A549 (cell line): ENCODE data around the gene NSD2. TPM values are rescaled to one million over a fixed set of nuclear protein-coding genes. Genes with fewer than 3 reads are reported as not detected.

ENCODE experiments used
- ATAC-seq, 2 experiments: fragments of 200-7000 bp in 1 of 2; fragments of >200 bp in 1 of 2; cut with Nextera tagmentation in 1 of 2; cut with Tn5 transposase in 1 of 2; 3 replicates each; pipeline versions ENCODE4 v1.8.0 to v1.9.1; 2018 to 2020; ENCODE audit warnings: mild to moderate bottlenecking in 1 of 2, moderate library complexity in 1 of 2
- CTCF ChIA-PET: fragments of 300-600 bp; sonication (Branson Sonifier 250); formaldehyde crosslinking; extraction: SDS; loops from one replicate; lab custom pipeline; 2021; ENCODE audit warnings: antibody characterized with exemption, inconsistent platforms; lab: Yijun Ruan, JAX
- POLR2A ChIA-PET: fragments of 350-600 bp; formaldehyde crosslinking; extraction: SDS; loops from one replicate; lab custom pipeline; 2021; ENCODE audit warnings: antibody characterized with exemption, inconsistent platforms; lab: Yijun Ruan, JAX
- DNase-seq, 2 experiments: peaks; one replicate each; pipeline versions ENCODE4 v3.0.0 to v3.0.0-alpha.2; 2011 to 2016; ENCODE audit warnings: low read depth in 1 of 2, low spot score in 1 of 2
- FAIRE-seq: peaks from 2 replicates; lab custom pipeline; 2011; peaks lifted over from hg19 to GRCh38; lab: Jason Lieb, UNC
- H3K27ac ChIP-seq, 2 experiments: fragments of >200 bp; sonication (Bioruptor Twin); formaldehyde crosslinking; 3 replicates each; pipeline ENCODE4 v1.5.1; 2016 to 2017
- H3K4me1 ChIP-seq: fragments of >200 bp; sonication (Bioruptor Twin); formaldehyde crosslinking; 3 replicates; pipeline ENCODE4 v1.6.1; 2016
- H3K4me2 ChIP-seq: fragments of >200 bp; sonication (Bioruptor Twin); formaldehyde crosslinking; 3 replicates; pipeline ENCODE4 v1.6.1; 2016
- H3K4me3 ChIP-seq: fragments of >200 bp; sonication (Bioruptor Twin); formaldehyde crosslinking; 3 replicates; pipeline ENCODE4 v1.5.1; 2016
- H3K9me3 ChIP-seq: fragments of >200 bp; sonication (Bioruptor Twin); formaldehyde crosslinking; 3 replicates; pipeline ENCODE4 v1.6.1; 2016
- CHD2 ChIP-seq: fragments of 150-350 bp; IDR thresholded peaks from 2 replicates; pipeline ENCODE4 v1.6.1; 2014; ENCODE audit warnings: low read length; ENCODE audit not compliant: partially characterized antibody
- CHD4 ChIP-seq: fragments of 200-600 bp; sonication (generic); IDR thresholded peaks from 2 replicates; pipeline ENCODE4 v1.6.1; 2016; ENCODE audit warnings: antibody characterized with exemption, mild to moderate bottlenecking, borderline replicate concordance
- EHMT2 ChIP-seq: fragments of 200-600 bp; sonication (generic); IDR thresholded peaks from 2 replicates; pipeline ENCODE4 v1.6.1; 2016; ENCODE audit warnings: antibody characterized with exemption, low read depth, mild to moderate bottlenecking, moderate library complexity
- ELK1 ChIP-seq: fragments of 150-350 bp; IDR thresholded peaks from 2 replicates; pipeline ENCODE4 v1.6.1; 2014; ENCODE audit warnings: low read depth, mild to moderate bottlenecking, low read length
- EP300 ChIP-seq, 2 experiments: fragments of >200 bp; sonication (Bioruptor Twin); formaldehyde crosslinking; IDR thresholded peaks; 2 replicates in 1 of 2; 3 replicates in 1 of 2; pipeline ENCODE4 v1.6.1; 2016 to 2017
- FOSB ChIP-seq: fragments of 250-450 bp; sonication (Bioruptor Pico); IDR thresholded peaks from 2 replicates; pipeline ENCODE4 v1.5.0; 2020; ENCODE audit warnings: mild to moderate bottlenecking, moderate library complexity
- FOSL2 ChIP-seq, 2 experiments: fragments of 450-650 bp in 1 of 2; fragments of >200 bp in 1 of 2; sonication (Bioruptor Twin) in 1 of 2; formaldehyde crosslinking; IDR thresholded peaks; 2 replicates each; pipeline versions ENCODE4 v1.5.0 to v1.6.1; 2016 to 2020; ENCODE audit warnings: mild to moderate bottlenecking in 1 of 2, moderate library complexity in 1 of 2
- FOXS1 ChIP-seq: fragments of 250-450 bp; sonication (Bioruptor Pico); IDR thresholded peaks from 2 replicates; pipeline ENCODE4 v1.5.0; 2020; ENCODE audit warnings: mild to moderate bottlenecking, moderate library complexity
- HDAC2 ChIP-seq: fragments of 200-600 bp; sonication (generic); IDR thresholded peaks from 2 replicates; pipeline ENCODE4 v1.6.1; 2016
- HES2 ChIP-seq: fragments of >200 bp; sonication (Bioruptor Twin); formaldehyde crosslinking; IDR thresholded peaks from 2 replicates; pipeline ENCODE4 v1.6.1; 2016
- HOXB13 ChIP-seq: fragments of 250-450 bp; sonication (Bioruptor Pico); IDR thresholded peaks from 2 replicates; pipeline ENCODE4 v1.5.0; 2020; ENCODE audit warnings: low read depth, mild to moderate bottlenecking, moderate library complexity
- KDM1A ChIP-seq: fragments of 200-600 bp; sonication (generic); IDR thresholded peaks from 2 replicates; pipeline ENCODE4 v1.6.1; 2016; ENCODE audit warnings: low read depth, mild to moderate bottlenecking
- NFE2L2 ChIP-seq: fragments of 150-350 bp; conservative IDR thresholded peaks from 2 replicates; pipeline ENCODE4 v1.6.1; 2014; ENCODE audit warnings: low read length
- NPAS2 ChIP-seq: fragments of 250-450 bp; sonication (Bioruptor Pico); IDR thresholded peaks from 2 replicates; pipeline ENCODE4 v1.8.0; 2022; ENCODE audit warnings: mild to moderate bottlenecking, moderate library complexity, borderline replicate concordance
- NR3C1 ChIP-seq: fragments of >200 bp; sonication (Bioruptor Twin); formaldehyde crosslinking; IDR thresholded peaks from 3 replicates; pipeline ENCODE4 v1.6.1; 2017
- PHF8 ChIP-seq: fragments of 200-600 bp; sonication (generic); IDR thresholded peaks from 2 replicates; pipeline ENCODE4 v1.6.1; 2016; ENCODE audit warnings: low read depth, mild to moderate bottlenecking, antibody characterized with exemption, moderate library complexity, borderline replicate concordance
- POLR2AphosphoS2 ChIP-seq: conservative IDR thresholded peaks from 2 replicates; pipeline ENCODE4 v1.6.1; 2012; ENCODE audit warnings: low read length, improper control_type of control experiment, inconsistent platforms
- RAD21 ChIP-seq, 2 experiments: fragments of >200 bp in 1 of 2; sonication (Bioruptor Twin) in 1 of 2; formaldehyde crosslinking in 1 of 2; IDR thresholded peaks in 1 of 2; conservative IDR thresholded peaks in 1 of 2; 2 replicates in 1 of 2; 3 replicates in 1 of 2; pipeline ENCODE4 v1.6.1; 2012 to 2018; ENCODE audit warnings: inconsistent platforms in 1 of 2
- RARB ChIP-seq: fragments of 250-450 bp; sonication (Bioruptor Pico); IDR thresholded peaks from 2 replicates; pipeline ENCODE4 v1.8.0; 2021; ENCODE audit warnings: mild to moderate bottlenecking, moderate library complexity
- RNF2 ChIP-seq: fragments of 200-600 bp; sonication (generic); IDR thresholded peaks from 2 replicates; pipeline ENCODE4 v1.6.1; 2016; ENCODE audit warnings: low read depth, mild to moderate bottlenecking, antibody characterized with exemption, moderate library complexity, borderline replicate concordance
- TP53 ChIP-seq: fragments of 250-450 bp; sonication (Bioruptor Pico); IDR thresholded peaks from 2 replicates; pipeline ENCODE4 v1.5.0; 2021; ENCODE audit warnings: mild to moderate bottlenecking, moderate library complexity
- ZC3H11A ChIP-seq: fragments of 450-650 bp; IDR thresholded peaks from 2 replicates; pipeline ENCODE4 v1.6.1; 2014; ENCODE audit warnings: antibody characterized with exemption, mild to moderate bottlenecking
- ZFP36 ChIP-seq: fragments of 450-650 bp; IDR thresholded peaks from 2 replicates; pipeline ENCODE4 v1.6.1; 2014; ENCODE audit warnings: borderline replicate concordance; ENCODE audit not compliant: partially characterized antibody
- ZNF302 ChIP-seq: fragments of 250-450 bp; sonication (Bioruptor Pico); IDR thresholded peaks from 2 replicates; pipeline ENCODE4 v1.9.0; 2021; ENCODE audit warnings: inconsistent platforms, mild to moderate bottlenecking, moderate library complexity
- WGBS: methylation state at CpG from one replicate; pipeline ENCODE4 v1.1.6; 2017; ENCODE audit errors: missing lambda C conversion rate; 5-methylcytosine and 5-hydroxymethylcytosine counted together
- polyA plus RNA-seq, 4 experiments: library from polyadenylated mRNA; depleted of rRNA in 3 of 4; stranded (reverse); fragments of >200 nt; fragmentation: RNase III in 1 of 4; extraction: RNeasy Plus Mini Kit Qiagen cat#74134 plus additional on column Dnase treatment in 1 of 4; gene quantifications; 2 replicates in 3 of 4; 3 replicates in 1 of 4; pipeline ENCODE4 v1.2.3, GENCODE V29; 2011 to 2017
- TF ChIP-seq, protein P1 (sequence below): fragments of >200 bp; sonication (Bioruptor Twin); formaldehyde crosslinking; IDR thresholded peaks from 3 replicates; pipeline ENCODE4 v1.6.1; 2016
- TF ChIP-seq, protein P2 (sequence below): IDR thresholded peaks from 2 replicates; pipeline ENCODE4 v1.6.1; 2012; ENCODE audit warnings: low read depth, borderline replicate concordance

The NSD2 gene
- polyA plus RNA-seq, 2 of the 4 experiments (the other 2 are of a cell fraction): 43.8 to 49.3 TPM

GRCh38 chr4:1887052-1887451 lies 15.9 kb downstream of the NSD2 start:
- no peak overlapping the region for H3K4me2 ChIP-seq
- no peak overlapping the region for H3K27ac ChIP-seq
- no peaks in the 10 kb centered on the region for H3K4me1 ChIP-seq
- TF ChIP-seq RAD21 (conservative IDR thresholded peaks at IDR 0.05 in 1 of 2, IDR thresholded peaks at IDR 0.05 in 1 of 2): no peak
- ChIA-PET POLR2A (no interaction called here), CTCF (interaction anchor here (0.6 to 8.1 kb wide), 4 partner anchors 12 to 198 kb away, joined by 3 to 60 read pairs (median 4); no protein-coding TSS in a partner anchor)
- H3K4me3 ChIP-seq: no peak overlapping the region
- 73% methylated on average over 2 of the region's 2 CpGs for WGBS
- DNase-seq (no peak), ATAC-seq (no peak), FAIRE-seq (no peak)
- no peaks in the 10 kb centered on the region for H3K9me3 ChIP-seq

GRCh38 chr4:1890979-1891570 lies 19.9 kb downstream of the NSD2 start:
- no peak for ATAC-seq
- no peaks in the 10 kb centered on the region for H3K4me1 ChIP-seq
- TF ChIP-seq, protein P1, sequence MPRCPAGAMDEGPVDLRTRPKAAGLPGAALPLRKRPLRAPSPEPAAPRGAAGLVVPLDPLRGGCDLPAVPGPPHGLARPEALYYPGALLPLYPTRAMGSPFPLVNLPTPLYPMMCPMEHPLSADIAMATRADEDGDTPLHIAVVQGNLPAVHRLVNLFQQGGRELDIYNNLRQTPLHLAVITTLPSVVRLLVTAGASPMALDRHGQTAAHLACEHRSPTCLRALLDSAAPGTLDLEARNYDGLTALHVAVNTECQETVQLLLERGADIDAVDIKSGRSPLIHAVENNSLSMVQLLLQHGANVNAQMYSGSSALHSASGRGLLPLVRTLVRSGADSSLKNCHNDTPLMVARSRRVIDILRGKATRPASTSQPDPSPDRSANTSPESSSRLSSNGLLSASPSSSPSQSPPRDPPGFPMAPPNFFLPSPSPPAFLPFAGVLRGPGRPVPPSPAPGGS: no peak
- no peak for TF ChIP-seq PHF8
- no peak for TF ChIP-seq NR3C1
- TF ChIP-seq RAD21 (conservative IDR thresholded peaks at IDR 0.05 in 1 of 2, IDR thresholded peaks at IDR 0.05 in 1 of 2): no peak
- no peak for TF ChIP-seq ZFP36
- no peak for TF ChIP-seq FOSL2 (IDR thresholded peaks at IDR 0.05)
- TF ChIP-seq FOSL2 (CRISPR knock-in tag; IDR thresholded peaks at IDR 0.05): no peak
- no peak for TF ChIP-seq FOXS1 (CRISPR knock-in tag)
- no peak overlapping the region for H3K4me2 ChIP-seq
- WGBS: 90% methylated on average over 11 of the region's 11 CpGs
- no peak overlapping the region for H3K27ac ChIP-seq
- H3K4me3 ChIP-seq: no peak overlapping the region
- CTCF ChIA-PET: interaction anchor here (0.6 to 1.3 kb wide), 4 partner anchors 8 to 102 kb away, joined by 3 to 4 read pairs (median 3); no protein-coding TSS in a partner anchor
- DNase-seq: no peak
- POLR2A ChIA-PET: no interaction called here
- H3K9me3 ChIP-seq: no peaks in the 10 kb centered on the region
- no peak for FAIRE-seq

- 94% methylated on average over 7 of the region's 8 CpGs for WGBS
- H3K4me2 ChIP-seq: no peak overlapping the region
- DNase-seq (no peak), FAIRE-seq (no peak), ATAC-seq (no peak)
- TF ChIP-seq FOXS1 (CRISPR knock-in tag) (no peak), FOSB (CRISPR knock-in tag) (no peak), KDM1A (no peak), NFE2L2 (no peak)
- H3K4me3 ChIP-seq: no peak overlapping the region
- ChIA-PET CTCF (interaction anchor here (1.2 kb wide), 1 partner anchor 12 kb away, joined by 3 read pairs; no protein-coding TSS in a partner anchor), POLR2A (no interaction called here)
- no peaks in the 10 kb centered on the region for H3K9me3 ChIP-seq
- H3K27ac ChIP-seq: no peak overlapping the region
- H3K4me1 ChIP-seq: peaks cover 8% of the 10 kb centered on the region; the same call in 2 of the 3 replicates
Observed at GRCh38 chr4:1895971-1896657, 24.9 kb downstream of the NSD2 start.

DNA sequence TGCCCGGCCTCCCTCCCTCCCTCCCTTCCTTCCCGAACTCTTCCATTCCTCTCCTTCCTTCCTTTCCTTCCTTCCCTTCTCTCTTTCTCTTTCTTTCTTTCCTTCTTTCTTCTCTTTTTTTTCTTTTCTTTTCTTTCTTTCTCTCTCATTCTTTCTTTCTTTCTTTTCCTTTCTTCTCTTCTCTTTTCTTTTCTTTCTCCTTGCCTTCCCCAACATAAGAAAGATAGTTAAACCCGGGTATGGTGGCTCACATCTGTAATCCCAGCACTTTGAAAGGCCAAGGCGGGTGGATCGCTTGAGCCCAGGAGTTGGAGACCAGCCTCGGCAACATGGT lies 25.4 kb downstream of the NSD2 start:
- ATAC-seq: no peak
- no peak for FAIRE-seq
- CTCF ChIA-PET: no interaction called here
- no peak for TF ChIP-seq HDAC2
- TF ChIP-seq FOSB (CRISPR knock-in tag): no peak
- no peak for TF ChIP-seq NPAS2
- no peak for TF ChIP-seq RARB (CRISPR knock-in tag)
- TF ChIP-seq RAD21 (conservative IDR thresholded peaks at IDR 0.05 in 1 of 2, IDR thresholded peaks at IDR 0.05 in 1 of 2): no peak
- TF ChIP-seq ZC3H11A: no peak
- no peak for TF ChIP-seq NFE2L2
- no peak for TF ChIP-seq EHMT2
- no peak for TF ChIP-seq ZNF302 (CRISPR knock-in tag)
- no peak for TF ChIP-seq ELK1
- no peak for TF ChIP-seq HOXB13
- no peak for TF ChIP-seq EP300 (IDR thresholded peaks at IDR 0.05)
- no peak for TF ChIP-seq CHD4
- TF ChIP-seq CHD2: no peak
- TF ChIP-seq POLR2AphosphoS2: no peak
- no peak for TF ChIP-seq TP53 (CRISPR knock-in tag)
- TF ChIP-seq, protein P2, sequence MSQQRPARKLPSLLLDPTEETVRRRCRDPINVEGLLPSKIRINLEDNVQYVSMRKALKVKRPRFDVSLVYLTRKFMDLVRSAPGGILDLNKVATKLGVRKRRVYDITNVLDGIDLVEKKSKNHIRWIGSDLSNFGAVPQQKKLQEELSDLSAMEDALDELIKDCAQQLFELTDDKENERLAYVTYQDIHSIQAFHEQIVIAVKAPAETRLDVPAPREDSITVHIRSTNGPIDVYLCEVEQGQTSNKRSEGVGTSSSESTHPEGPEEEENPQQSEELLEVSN: no peak
- TF ChIP-seq RNF2: no peak
- no peak for TF ChIP-seq HES2
- TF ChIP-seq, all 56 proteins: peak for 0
- Histone ChIP-seq H3K4me3 (no peak overlapping the region), H3K4me1 (peaks cover 8% of the 10 kb centered on the region; the same call in 2 of the 3 replicates), H3K27ac (no peak overlapping the region), H3K4me2 (no peak overlapping the region), H3K9me3 (no peaks in the 10 kb centered on the region)
- POLR2A ChIA-PET: interaction anchor here (0.5 kb wide), 1 partner anchor 22 kb away, joined by 3 read pairs; no protein-coding TSS in a partner anchor
- 82% methylated on average over 5 of the region's 6 CpGs for WGBS
- no peak for DNase-seq
